WTC11 (cell line): ENCODE results near the gene ASB4. TPM values are rescaled to one million over a fixed set of nuclear protein-coding genes. Genes with fewer than 3 reads are reported as not detected.

ENCODE experiments used
- ATAC-seq: fragments of 200-7000 bp; cut with Tn5 transposase; 2 replicates; pipeline ENCODE4 v1.10.0; 2021; ENCODE audit warnings: mild to moderate bottlenecking, moderate library complexity
- CTCF ChIA-PET: fragments of 300-600 bp; sonication (Branson Sonifier 250); formaldehyde crosslinking; loops from one replicate; lab custom pipeline; 2021; ENCODE audit warnings: antibody characterized with exemption; lab: Charles Lee
- POLR2A ChIA-PET: fragments of 350-600 bp; sonication (Branson Sonifier 250); formaldehyde crosslinking; loops from one replicate; lab custom pipeline; 2021; ENCODE audit warnings: antibody characterized with exemption; lab: Charles Lee
- DNase-seq: peaks from one replicate; pipeline ENCODE4 v3.0.0; 2021; ENCODE audit warnings: low spot score
- H3K27ac Mint-ChIP-seq: 2 replicates; pipeline ENCODE4 v1.8.0; 2021; ENCODE audit warnings: mixed read lengths
- H3K27me3 Mint-ChIP-seq: 2 replicates; pipeline ENCODE4 v1.8.0; 2021; ENCODE audit warnings: low read depth, mild to moderate bottlenecking, moderate library complexity, mixed read lengths
- H3K36me3 Mint-ChIP-seq: 2 replicates; pipeline ENCODE4 v1.8.0; 2021; ENCODE audit warnings: mixed read lengths
- H3K4me1 Mint-ChIP-seq: 2 replicates; pipeline ENCODE4 v1.8.0; 2022; ENCODE audit warnings: mixed read lengths
- H3K4me3 Mint-ChIP-seq: 2 replicates; pipeline ENCODE4 v1.8.0; 2021; ENCODE audit warnings: mild to moderate bottlenecking, moderate library complexity, mixed read lengths
- H3K9me3 Mint-ChIP-seq: 2 replicates; pipeline ENCODE4 v1.8.0; 2021; ENCODE audit warnings: mixed read lengths
- ETV6 ChIP-seq: sonication (generic); formaldehyde crosslinking; IDR thresholded peaks from 2 replicates; pipeline ENCODE4 v1.8.1; 2022; ENCODE audit warnings: mild to moderate bottlenecking, missing genetic modification reagents
- FOXK1 ChIP-seq: sonication (generic); formaldehyde crosslinking; IDR thresholded peaks from 2 replicates; pipeline ENCODE4 v1.8.0; 2022; ENCODE audit warnings: mild to moderate bottlenecking, moderate library complexity, missing genetic modification reagents
- GRHL2 ChIP-seq: fragments of 250-450 bp; sonication (Bioruptor Pico); IDR thresholded peaks from 2 replicates; pipeline ENCODE4 v1.8.0; 2022; ENCODE audit warnings: mild to moderate bottlenecking, moderate library complexity; ENCODE audit not compliant: insufficient replicate concordance, severe bottlenecking
- MXD4 ChIP-seq: fragments of 250-450 bp; sonication (Bioruptor Pico); IDR thresholded peaks from 2 replicates; pipeline ENCODE4 v1.8.0; 2021; ENCODE audit warnings: mild to moderate bottlenecking, moderate library complexity, borderline replicate concordance
- NFATC4 ChIP-seq: fragments of 250-450 bp; sonication (Bioruptor Pico); IDR thresholded peaks from 2 replicates; pipeline ENCODE4 v1.9.0; 2021; ENCODE audit warnings: mild to moderate bottlenecking
- NR3C1 ChIP-seq: sonication (generic); formaldehyde crosslinking; conservative IDR thresholded peaks from 2 replicates; pipeline ENCODE4 v1.8.1; 2023; ENCODE audit warnings: low read depth, mild to moderate bottlenecking, missing genetic modification reagents
- SP1 ChIP-seq: sonication (generic); formaldehyde crosslinking; conservative IDR thresholded peaks from 2 replicates; pipeline ENCODE4 v1.8.1; 2022; ENCODE audit warnings: missing genetic modification reagents
- ZNF219 ChIP-seq: sonication (generic); formaldehyde crosslinking; IDR thresholded peaks from 2 replicates; pipeline ENCODE4 v1.8.0; 2023; ENCODE audit warnings: missing genetic modification reagents, mild to moderate bottlenecking, borderline replicate concordance
- ZNF317 ChIP-seq: sonication (generic); formaldehyde crosslinking; IDR thresholded peaks from 2 replicates; pipeline ENCODE4 v1.8.1; 2023; ENCODE audit warnings: low read depth, mild to moderate bottlenecking, moderate library complexity, missing genetic modification reagents, borderline replicate concordance
- total RNA-seq: library from RNA; stranded (reverse); gene quantifications from 3 replicates; pipeline ENCODE4 v1.2.3, GENCODE V29; 2021
- TF ChIP-seq, protein P1 (sequence below): sonication (generic); formaldehyde crosslinking; IDR thresholded peaks from 2 replicates; pipeline ENCODE4 v1.8.1; 2022; ENCODE audit warnings: low read depth, missing genetic modification reagents, borderline replicate concordance
- TF ChIP-seq, protein P2 (sequence below): sonication (generic); formaldehyde crosslinking; conservative IDR thresholded peaks from 2 replicates; pipeline ENCODE4 v1.8.1; 2022; ENCODE audit warnings: mild to moderate bottlenecking, missing genetic modification reagents
- TF ChIP-seq, protein P3 (sequence below): sonication (generic); formaldehyde crosslinking; IDR thresholded peaks from 2 replicates; pipeline ENCODE4 v1.8.1; 2023; ENCODE audit warnings: mild to moderate bottlenecking, missing genetic modification reagents
- TF ChIP-seq, protein P4 (sequence below): sonication (generic); formaldehyde crosslinking; IDR thresholded peaks from 2 replicates; pipeline ENCODE4 v1.8.0; 2022; ENCODE audit warnings: mild to moderate bottlenecking, missing genetic modification reagents
- TF ChIP-seq, protein P5 (sequence below): fragments of 250-450 bp; sonication (Bioruptor Pico); IDR thresholded peaks from 2 replicates; pipeline ENCODE4 v1.9.0; 2021; ENCODE audit warnings: mild to moderate bottlenecking

The ASB4 gene
- total RNA-seq, 1 experiment from 2014 or later = not detected

DNA sequence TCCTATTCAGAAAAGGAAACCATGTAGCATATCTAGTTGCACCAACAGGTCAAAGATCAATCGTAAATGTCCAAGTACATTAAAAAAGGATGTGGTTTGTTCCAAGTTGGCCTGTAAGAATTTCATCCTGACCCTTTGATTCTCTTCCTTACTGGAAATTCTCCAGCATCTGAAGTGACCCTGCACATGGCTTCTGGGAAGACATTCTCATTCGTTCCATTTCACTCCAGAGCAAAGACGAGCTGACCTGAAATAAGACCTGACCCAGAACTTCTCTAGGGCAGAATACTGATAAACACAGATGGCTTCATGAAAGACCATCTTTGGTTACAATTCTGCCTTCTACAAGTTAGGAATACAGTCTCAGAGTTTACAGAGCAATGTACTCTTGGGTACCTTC lies 39.8 kb downstream of the ASB4 start:
- POLR2A ChIA-PET = no interaction called here
- no peaks in the 10 kb centered on the region for H3K36me3 Mint-ChIP-seq
- no peak for ATAC-seq
- no peak overlapping the region for H3K4me3 Mint-ChIP-seq
- CTCF ChIA-PET = interaction anchor here (1.2 to 12.7 kb wide), 7 partner anchors 10 to 164 kb away, joined by 4 to 232 read pairs (median 7); no protein-coding TSS in a partner anchor
- no peak for TF ChIP-seq NFATC4
- TF ChIP-seq, protein P1, sequence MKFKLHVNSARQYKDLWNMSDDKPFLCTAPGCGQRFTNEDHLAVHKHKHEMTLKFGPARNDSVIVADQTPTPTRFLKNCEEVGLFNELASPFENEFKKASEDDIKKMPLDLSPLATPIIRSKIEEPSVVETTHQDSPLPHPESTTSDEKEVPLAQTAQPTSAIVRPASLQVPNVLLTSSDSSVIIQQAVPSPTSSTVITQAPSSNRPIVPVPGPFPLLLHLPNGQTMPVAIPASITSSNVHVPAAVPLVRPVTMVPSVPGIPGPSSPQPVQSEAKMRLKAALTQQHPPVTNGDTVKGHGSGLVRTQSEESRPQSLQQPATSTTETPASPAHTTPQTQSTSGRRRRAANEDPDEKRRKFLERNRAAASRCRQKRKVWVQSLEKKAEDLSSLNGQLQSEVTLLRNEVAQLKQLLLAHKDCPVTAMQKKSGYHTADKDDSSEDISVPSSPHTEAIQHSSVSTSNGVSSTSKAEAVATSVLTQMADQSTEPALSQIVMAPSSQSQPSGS (CRISPR knock-in tag) = no peak
- peaks cover 3% of the 10 kb centered on the region; the same call in 1 of the 2 replicates for H3K4me1 Mint-ChIP-seq
- no peaks in the 10 kb centered on the region for H3K9me3 Mint-ChIP-seq
- DNase-seq = no peak
- H3K27me3 Mint-ChIP-seq = no peaks in the 10 kb centered on the region; the same call in 1 of the 2 replicates
- H3K27ac Mint-ChIP-seq = no peak overlapping the region

DNA sequence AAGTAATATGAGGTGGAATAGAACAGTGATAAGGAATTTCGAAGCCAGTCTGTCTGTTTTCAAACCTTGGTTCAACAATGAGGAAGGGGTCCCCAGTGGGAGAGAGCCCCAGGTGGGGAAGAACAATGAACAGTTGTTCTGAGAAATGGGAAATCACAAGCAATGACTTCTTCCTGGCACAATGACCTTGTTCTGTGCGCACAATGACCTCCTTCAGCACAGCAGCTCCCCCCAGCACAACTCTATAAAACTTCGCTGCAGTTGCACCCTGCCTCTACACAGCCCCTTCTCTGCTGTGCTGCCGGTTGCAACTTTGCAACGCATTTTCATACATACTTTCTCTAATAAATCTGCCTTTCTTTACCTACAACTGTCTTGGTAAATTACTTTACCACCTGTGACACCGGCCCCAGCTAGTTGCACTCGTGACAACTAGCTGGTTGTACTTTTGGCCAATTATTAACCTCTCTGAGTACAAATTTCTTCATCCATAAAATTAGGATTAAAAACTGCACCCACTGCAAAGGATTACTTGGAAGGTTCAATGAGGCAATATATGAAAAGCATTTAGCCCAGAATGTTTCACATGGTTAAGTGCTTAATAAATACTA lies 40.5 kb downstream of the ASB4 start:
- no peak overlapping the region for H3K27ac Mint-ChIP-seq
- DNase-seq = no peak
- POLR2A ChIA-PET = no interaction called here
- TF ChIP-seq NR3C1 (CRISPR knock-in tag) (no peak), GRHL2 (CRISPR knock-in tag) (no peak), SP1 (no peak), ZNF317 (CRISPR knock-in tag) (no peak), ZNF219 (no peak), MXD4 (CRISPR knock-in tag) (no peak), ETV6 (CRISPR knock-in tag) (no peak), FOXK1 (CRISPR knock-in tag) (no peak)
- TF ChIP-seq, protein P2, sequence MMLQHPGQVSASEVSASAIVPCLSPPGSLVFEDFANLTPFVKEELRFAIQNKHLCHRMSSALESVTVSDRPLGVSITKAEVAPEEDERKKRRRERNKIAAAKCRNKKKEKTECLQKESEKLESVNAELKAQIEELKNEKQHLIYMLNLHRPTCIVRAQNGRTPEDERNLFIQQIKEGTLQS (CRISPR knock-in tag) = no peak
- TF ChIP-seq, protein P3, sequence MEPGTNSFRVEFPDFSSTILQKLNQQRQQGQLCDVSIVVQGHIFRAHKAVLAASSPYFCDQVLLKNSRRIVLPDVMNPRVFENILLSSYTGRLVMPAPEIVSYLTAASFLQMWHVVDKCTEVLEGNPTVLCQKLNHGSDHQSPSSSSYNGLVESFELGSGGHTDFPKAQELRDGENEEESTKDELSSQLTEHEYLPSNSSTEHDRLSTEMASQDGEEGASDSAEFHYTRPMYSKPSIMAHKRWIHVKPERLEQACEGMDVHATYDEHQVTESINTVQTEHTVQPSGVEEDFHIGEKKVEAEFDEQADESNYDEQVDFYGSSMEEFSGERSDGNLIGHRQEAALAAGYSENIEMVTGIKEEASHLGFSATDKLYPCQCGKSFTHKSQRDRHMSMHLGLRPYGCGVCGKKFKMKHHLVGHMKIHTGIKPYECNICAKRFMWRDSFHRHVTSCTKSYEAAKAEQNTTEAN (CRISPR knock-in tag) = no peak
- TF ChIP-seq, protein P4, sequence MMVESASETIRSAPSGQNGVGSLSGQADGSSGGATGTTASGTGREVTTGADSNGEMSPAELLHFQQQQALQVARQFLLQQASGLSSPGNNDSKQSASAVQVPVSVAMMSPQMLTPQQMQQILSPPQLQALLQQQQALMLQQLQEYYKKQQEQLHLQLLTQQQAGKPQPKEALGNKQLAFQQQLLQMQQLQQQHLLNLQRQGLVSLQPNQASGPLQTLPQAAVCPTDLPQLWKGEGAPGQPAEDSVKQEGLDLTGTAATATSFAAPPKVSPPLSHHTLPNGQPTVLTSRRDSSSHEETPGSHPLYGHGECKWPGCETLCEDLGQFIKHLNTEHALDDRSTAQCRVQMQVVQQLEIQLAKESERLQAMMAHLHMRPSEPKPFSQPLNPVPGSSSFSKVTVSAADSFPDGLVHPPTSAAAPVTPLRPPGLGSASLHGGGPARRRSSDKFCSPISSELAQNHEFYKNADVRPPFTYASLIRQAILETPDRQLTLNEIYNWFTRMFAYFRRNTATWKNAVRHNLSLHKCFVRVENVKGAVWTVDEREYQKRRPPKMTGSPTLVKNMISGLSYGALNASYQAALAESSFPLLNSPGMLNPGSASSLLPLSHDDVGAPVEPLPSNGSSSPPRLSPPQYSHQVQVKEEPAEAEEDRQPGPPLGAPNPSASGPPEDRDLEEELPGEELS = no peak
- TF ChIP-seq, protein P5, sequence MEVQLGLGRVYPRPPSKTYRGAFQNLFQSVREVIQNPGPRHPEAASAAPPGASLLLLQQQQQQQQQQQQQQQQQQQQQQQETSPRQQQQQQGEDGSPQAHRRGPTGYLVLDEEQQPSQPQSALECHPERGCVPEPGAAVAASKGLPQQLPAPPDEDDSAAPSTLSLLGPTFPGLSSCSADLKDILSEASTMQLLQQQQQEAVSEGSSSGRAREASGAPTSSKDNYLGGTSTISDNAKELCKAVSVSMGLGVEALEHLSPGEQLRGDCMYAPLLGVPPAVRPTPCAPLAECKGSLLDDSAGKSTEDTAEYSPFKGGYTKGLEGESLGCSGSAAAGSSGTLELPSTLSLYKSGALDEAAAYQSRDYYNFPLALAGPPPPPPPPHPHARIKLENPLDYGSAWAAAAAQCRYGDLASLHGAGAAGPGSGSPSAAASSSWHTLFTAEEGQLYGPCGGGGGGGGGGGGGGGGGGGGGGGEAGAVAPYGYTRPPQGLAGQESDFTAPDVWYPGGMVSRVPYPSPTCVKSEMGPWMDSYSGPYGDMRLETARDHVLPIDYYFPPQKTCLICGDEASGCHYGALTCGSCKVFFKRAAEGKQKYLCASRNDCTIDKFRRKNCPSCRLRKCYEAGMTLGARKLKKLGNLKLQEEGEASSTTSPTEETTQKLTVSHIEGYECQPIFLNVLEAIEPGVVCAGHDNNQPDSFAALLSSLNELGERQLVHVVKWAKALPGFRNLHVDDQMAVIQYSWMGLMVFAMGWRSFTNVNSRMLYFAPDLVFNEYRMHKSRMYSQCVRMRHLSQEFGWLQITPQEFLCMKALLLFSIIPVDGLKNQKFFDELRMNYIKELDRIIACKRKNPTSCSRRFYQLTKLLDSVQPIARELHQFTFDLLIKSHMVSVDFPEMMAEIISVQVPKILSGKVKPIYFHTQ (CRISPR knock-in tag) = no peak
- no peaks in the 10 kb centered on the region for H3K36me3 Mint-ChIP-seq
- no peaks in the 10 kb centered on the region; the same call in 1 of the 2 replicates for H3K27me3 Mint-ChIP-seq
- ATAC-seq = peak; percentile 34; the same call in 1 of the 2 replicates
- no peaks in the 10 kb centered on the region for H3K9me3 Mint-ChIP-seq
- H3K4me3 Mint-ChIP-seq = no peak overlapping the region
- peaks cover 3% of the 10 kb centered on the region; the same call in 1 of the 2 replicates for H3K4me1 Mint-ChIP-seq
- CTCF ChIA-PET = interaction anchor here (0.9 to 12.7 kb wide), 10 partner anchors 11 to 345 kb away, joined by 3 to 232 read pairs (median 6); partner anchors contain the start of gene PON3
